ENCODE measurements around the gene KLB. TPM values are rescaled to one million over a fixed set of nuclear protein-coding genes. Genes with fewer than 3 reads are reported as not detected.
A peak's percentile ranks its signal among the peaks of the same experiment; 100 is the strongest.
"Not testable (repeated sequence)": the region's sequence is repeated elsewhere in the genome, so short reads cannot be mapped to it uniquely, and the experiment has no call there.

The KLB gene
- total RNA-seq, 2 donors from 2014 or later, result not detected

DNA sequence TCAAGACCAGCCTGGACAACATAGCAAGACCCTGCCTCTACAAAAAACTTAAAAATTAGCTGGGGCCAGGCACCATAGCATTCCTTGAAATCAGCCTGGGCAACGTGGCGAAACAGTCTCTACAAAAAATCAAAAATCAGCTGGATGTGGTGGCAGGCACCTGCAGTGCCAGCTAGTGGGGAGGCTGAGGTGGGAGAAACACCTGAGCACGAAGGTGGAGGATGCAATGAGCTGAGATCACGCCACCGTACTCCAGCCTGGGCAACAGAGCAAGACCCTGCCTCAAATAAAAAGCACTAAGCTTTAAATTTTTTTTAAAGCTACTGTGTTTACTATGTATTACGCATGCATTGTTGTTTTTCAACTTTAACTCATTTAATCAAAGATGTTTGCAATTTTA lies 48.8 kb downstream of the KLB start:
- ATAC-seq (ENCODE audit: insufficient number of reproducible peaks, low FRiP score, low read depth), result no peak
- Histone ChIP-seq H3K27me3 (replicated peaks; ENCODE audit: insufficient read depth) (no peaks in the 10 kb centered on the region), H3K9me3 (no peaks in the 10 kb centered on the region), H3K36me3 (peaks cover 53% of the 10 kb centered on the region), H3K4me1 (ENCODE audit: control insufficient read depth in 1 of 2, low read depth in 2 of 2) (peaks cover 13 to 37% of the 10 kb centered on the region in 2 donors), H3K27ac (no peak overlapping the region), H3K4me3 (no peak overlapping the region)
- DNase-seq (ENCODE audit: low spot score), result no peak
- TF ChIP-seq, protein P1, sequence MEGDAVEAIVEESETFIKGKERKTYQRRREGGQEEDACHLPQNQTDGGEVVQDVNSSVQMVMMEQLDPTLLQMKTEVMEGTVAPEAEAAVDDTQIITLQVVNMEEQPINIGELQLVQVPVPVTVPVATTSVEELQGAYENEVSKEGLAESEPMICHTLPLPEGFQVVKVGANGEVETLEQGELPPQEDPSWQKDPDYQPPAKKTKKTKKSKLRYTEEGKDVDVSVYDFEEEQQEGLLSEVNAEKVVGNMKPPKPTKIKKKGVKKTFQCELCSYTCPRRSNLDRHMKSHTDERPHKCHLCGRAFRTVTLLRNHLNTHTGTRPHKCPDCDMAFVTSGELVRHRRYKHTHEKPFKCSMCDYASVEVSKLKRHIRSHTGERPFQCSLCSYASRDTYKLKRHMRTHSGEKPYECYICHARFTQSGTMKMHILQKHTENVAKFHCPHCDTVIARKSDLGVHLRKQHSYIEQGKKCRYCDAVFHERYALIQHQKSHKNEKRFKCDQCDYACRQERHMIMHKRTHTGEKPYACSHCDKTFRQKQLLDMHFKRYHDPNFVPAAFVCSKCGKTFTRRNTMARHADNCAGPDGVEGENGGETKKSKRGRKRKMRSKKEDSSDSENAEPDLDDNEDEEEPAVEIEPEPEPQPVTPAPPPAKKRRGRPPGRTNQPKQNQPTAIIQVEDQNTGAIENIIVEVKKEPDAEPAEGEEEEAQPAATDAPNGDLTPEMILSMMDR (IDR thresholded peaks at IDR 0.05), result no peak

DNA sequence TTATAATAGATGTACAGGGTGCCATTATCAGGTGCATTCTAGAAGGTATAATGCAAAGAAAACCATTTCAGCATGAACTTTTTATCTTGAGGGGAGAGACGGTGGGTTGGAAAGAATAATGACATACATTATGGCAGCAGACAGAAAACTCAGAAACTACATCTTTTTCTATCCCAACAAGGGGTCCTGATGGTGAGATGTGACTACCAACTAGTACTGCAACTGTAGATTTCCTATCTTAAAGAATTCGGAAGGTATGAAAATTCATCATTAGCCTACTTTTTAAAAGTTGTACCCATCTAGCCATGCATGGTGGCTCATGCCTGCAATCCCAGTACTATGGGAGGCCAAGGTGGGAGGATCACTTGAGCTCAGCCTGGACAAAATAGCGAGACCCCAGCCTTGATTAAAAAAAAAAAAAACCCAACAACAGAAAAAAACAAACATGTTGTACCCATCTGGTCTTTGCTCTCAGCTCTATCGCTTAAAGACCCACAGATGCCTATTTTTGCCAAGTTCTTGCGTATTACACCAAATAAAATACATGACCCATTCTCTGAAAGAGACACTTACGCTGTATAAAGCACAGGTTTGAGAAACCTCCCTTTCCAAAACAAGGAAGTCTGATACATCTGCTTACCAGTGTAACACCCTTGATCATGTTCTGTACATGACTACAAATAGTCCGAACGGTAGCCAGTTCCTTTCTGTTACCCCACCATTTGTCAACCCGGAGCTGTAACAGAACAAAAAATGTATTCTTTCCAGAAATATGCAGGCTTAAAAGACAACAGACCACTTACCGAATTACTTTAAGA lies 50.4 kb downstream of the KLB start:
- Histone ChIP-seq H3K4me1 (ENCODE audit: control insufficient read depth in 1 of 2, low read depth in 2 of 2) (peaks cover 13 to 37% of the 10 kb centered on the region in 2 donors), H3K9me3 (no peaks in the 10 kb centered on the region), H3K36me3 (peaks cover 44% of the 10 kb centered on the region), H3K27me3 (replicated peaks; ENCODE audit: insufficient read depth) (no peaks in the 10 kb centered on the region), H3K4me3 (peak overlapping the region; percentile 95), H3K27ac (peak overlapping the region; percentile 96 to 98)
- TF ChIP-seq, protein P1 (IDR thresholded peaks at IDR 0.05), result no peak
- no peak for ATAC-seq (ENCODE audit: insufficient number of reproducible peaks, low FRiP score, low read depth)
- no peak for DNase-seq (ENCODE audit: low spot score)

DNA sequence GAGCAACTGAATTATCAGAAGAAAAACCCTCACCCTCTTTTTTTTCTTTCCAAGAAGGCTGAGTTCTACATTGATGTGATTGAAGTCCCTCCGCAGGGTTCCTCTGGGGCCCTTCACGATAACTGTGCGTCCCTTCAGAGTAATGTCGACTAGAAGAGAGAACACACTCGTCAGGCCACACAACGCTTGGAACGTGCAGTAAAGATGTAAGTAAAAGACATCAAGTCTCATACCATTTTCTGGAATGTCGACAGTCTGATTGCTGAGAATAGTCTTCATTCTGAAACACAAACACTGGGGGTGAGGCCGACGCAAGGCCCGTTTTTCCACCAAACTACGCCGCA lies 51.4 kb downstream of the KLB start:
- not testable (repeated sequence) for H3K9me3 ChIP-seq; DNase-seq (ENCODE audit: low spot score); ATAC-seq (ENCODE audit: insufficient number of reproducible peaks, low FRiP score, low read depth); H3K27me3 ChIP-seq (replicated peaks; ENCODE audit: insufficient read depth)
- H3K36me3 ChIP-seq, result peaks cover 39% of the 10 kb centered on the region
- H3K27ac ChIP-seq, result peak overlapping the region; percentile 96 to 98
- H3K4me1 ChIP-seq (ENCODE audit: control insufficient read depth in 1 of 2, low read depth in 2 of 2), result peaks cover 13 to 37% of the 10 kb centered on the region in 2 donors
- H3K4me3 ChIP-seq, result peak overlapping the region; percentile 95

DNA sequence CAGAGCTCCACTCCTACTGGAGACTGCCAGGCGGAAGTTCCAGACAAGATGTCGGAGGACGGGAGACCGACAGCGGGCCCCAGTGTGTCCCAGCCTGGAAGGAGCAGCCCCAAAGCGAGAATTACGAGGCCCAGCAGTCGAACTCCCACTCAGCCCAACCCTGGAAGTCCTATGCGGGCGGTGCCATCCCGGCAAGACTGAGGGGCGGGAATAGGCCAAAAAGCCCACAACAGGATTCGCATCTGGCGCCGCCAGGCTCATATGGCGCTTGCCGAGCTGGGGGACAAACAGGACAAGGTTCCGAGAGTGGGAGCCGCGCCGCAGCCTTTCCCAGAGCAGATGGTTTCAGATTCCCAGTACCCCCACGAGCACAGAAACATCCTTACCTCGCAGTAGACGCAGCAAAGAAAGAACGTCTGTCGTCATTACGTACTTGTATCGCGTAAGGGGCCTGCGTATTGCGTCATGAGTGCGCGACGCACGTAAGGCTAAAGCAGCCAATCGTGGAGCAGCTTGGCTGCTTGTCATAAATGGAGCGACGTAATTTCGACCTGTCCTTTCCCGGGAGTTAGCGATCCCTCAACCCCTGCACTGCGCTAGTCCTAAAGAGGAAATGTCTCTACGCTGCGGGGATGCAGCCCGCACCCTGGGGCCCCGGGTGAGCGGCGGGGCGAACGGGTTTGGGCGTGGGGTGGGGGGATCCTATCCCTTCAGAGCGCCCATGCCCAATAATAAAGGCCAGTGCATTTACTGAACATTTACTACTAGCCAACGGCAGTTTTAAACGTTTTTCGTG lies 52.0 kb downstream of the KLB start, which contains the start of the genes LIAS and RPL9:
LIAS (plus strand) TSS at position 552 of the 796 bp plus-strand sequence; CDS start at position 614, 62 bp downstream.
RPL9 (minus strand) TSS at position 418 of the 796 bp plus-strand sequence. CDS start 483 bp downstream, outside the sequence.
- TF ChIP-seq, protein P1 (IDR thresholded peaks at IDR 0.05), result no peak
- Histone ChIP-seq H3K27me3 (replicated peaks; ENCODE audit: insufficient read depth) (no peaks in the 10 kb centered on the region), H3K4me1 (ENCODE audit: control insufficient read depth in 1 of 2, low read depth in 2 of 2) (peaks cover 13 to 37% of the 10 kb centered on the region in 2 donors), H3K36me3 (peaks cover 35% of the 10 kb centered on the region), H3K9me3 (no peaks in the 10 kb centered on the region), H3K4me3 (peak within 1 kb of the TSS; percentile 95), H3K27ac (peak within 1 kb of the TSS; percentile 96 to 98)
- DNase-seq (ENCODE audit: low spot score) (peak; percentile 91), ATAC-seq (ENCODE audit: insufficient number of reproducible peaks, low FRiP score, low read depth) (peak; percentile 99)

DNA sequence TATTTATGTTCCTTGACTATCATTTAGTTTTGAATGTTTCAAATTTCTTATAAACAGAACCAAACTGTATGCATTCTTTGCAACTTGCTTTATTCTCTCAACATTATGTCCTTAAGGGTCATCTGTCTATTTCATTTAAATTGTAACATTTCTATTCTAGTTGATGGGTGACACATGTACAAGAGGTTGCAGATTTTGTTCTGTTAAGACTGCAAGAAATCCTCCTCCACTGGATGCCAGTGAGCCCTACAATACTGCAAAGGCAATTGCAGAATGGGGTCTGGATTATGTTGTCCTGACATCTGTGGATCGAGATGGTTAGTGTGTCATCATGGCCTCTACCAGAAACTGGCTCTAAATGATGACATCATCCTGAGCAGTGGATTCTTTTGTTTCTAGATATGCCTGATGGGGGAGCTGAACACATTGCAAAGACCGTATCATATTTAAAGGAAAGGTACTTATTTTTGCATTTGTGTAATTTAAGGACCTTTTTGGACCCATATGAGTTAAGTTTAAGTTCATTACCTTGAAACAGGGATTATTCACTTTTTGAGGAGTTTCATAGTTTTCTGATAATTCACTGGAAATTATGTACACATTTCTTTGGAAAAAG lies 58.3 kb downstream of the KLB start:
- peaks cover 10% of the 10 kb centered on the region for H3K36me3 ChIP-seq
- TF ChIP-seq, protein P1 (IDR thresholded peaks at IDR 0.05), result no peak
- ATAC-seq (ENCODE audit: insufficient number of reproducible peaks, low FRiP score, low read depth) (no peak), DNase-seq (ENCODE audit: low spot score) (no peak)
- H3K27me3 ChIP-seq (replicated peaks; ENCODE audit: insufficient read depth), result no peaks in the 10 kb centered on the region
- no peak overlapping the region for H3K4me3 ChIP-seq
- peaks cover 0 to 1% of the 10 kb centered on the region in 2 donors for H3K4me1 ChIP-seq (ENCODE audit: control insufficient read depth in 1 of 2, low read depth in 2 of 2)
- no peak overlapping the region for H3K27ac ChIP-seq
- H3K9me3 ChIP-seq, result no peaks in the 10 kb centered on the region

All from thoracic aorta (tissue), 2 donors.